ENCODE results near the gene LHX8.

GRCh38 chr1:75097654-75098053 lies 36.5 kb upstream of the LHX8 start:
- TF ChIP-seq, protein P1, sequence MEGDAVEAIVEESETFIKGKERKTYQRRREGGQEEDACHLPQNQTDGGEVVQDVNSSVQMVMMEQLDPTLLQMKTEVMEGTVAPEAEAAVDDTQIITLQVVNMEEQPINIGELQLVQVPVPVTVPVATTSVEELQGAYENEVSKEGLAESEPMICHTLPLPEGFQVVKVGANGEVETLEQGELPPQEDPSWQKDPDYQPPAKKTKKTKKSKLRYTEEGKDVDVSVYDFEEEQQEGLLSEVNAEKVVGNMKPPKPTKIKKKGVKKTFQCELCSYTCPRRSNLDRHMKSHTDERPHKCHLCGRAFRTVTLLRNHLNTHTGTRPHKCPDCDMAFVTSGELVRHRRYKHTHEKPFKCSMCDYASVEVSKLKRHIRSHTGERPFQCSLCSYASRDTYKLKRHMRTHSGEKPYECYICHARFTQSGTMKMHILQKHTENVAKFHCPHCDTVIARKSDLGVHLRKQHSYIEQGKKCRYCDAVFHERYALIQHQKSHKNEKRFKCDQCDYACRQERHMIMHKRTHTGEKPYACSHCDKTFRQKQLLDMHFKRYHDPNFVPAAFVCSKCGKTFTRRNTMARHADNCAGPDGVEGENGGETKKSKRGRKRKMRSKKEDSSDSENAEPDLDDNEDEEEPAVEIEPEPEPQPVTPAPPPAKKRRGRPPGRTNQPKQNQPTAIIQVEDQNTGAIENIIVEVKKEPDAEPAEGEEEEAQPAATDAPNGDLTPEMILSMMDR (IDR thresholded peaks at IDR 0.05) = no peak
- no peak for TF ChIP-seq EZH2 (IDR thresholded peaks at IDR 0.05; ENCODE audit: borderline replicate concordance, insufficient read depth, low read depth, low read length, poor library complexity, severe bottlenecking)
